Left lobe of liver (tissue), 2 donors: Measurements from ENCODE around the gene ACACA. TPM values are rescaled to one million over a fixed set of nuclear protein-coding genes. Genes with fewer than 3 reads are reported as not detected.
A peak's percentile ranks its signal among the peaks of the same experiment; 100 is the strongest.

Source experiments
- ATAC-seq: fragments of 200-7000 bp; cut with Tn5 transposase; one replicate; pipeline ENCODE4 v1.9.1; 2020; ENCODE audit warnings: mild to moderate bottlenecking, moderate library complexity
- DNase-seq: peaks from one replicate; pipeline ENCODE4 v3.0.0-alpha.2; 2020; ENCODE audit warnings: low spot score
- total RNA-seq: library from RNA; stranded (reverse); gene quantifications from one replicate; pipeline ENCODE4 v1.2.1, GENCODE V29; 2021
- donor health status: DM: no; HTN: no; CAD: no; lungs with moderate emphysema.
- donor health status: DM: no; HTN: yes; CAD: no.

The ACACA gene
- total RNA-seq, 1 donor from 2014 or later: 37.9 TPM

GRCh38 chr17:37109731-37110710, 296.6 kb downstream of the ACACA start:
- DNase-seq (no peak), ATAC-seq (no peak)

GRCh38 chr17:37109106-37109505, 297.5 kb downstream of the ACACA start:
- DNase-seq (no peak), ATAC-seq (no peak)

GRCh38 chr17:37107406-37108083, 299.1 kb downstream of the ACACA start:
- peak; percentile 99 for ATAC-seq

GRCh38 chr17:37106049-37106448, 300.6 kb downstream of the ACACA start:
- no peak for ATAC-seq
- DNase-seq: no peak

More at GRCh38 chr17:37107406-37108083, 299.1 kb downstream of the ACACA start:
- peak; percentile 92 for DNase-seq

GRCh38 chr17:37103231-37103630, 303.4 kb downstream of the ACACA start:
- ATAC-seq (no peak), DNase-seq (no peak)

- DNase-seq: no peak
- no peak for ATAC-seq
Measured at GRCh38 chr17:37101306-37101705, 305.3 kb downstream of the ACACA start.

- DNase-seq: no peak
Measured at GRCh38 chr17:37100231-37100630, 306.4 kb downstream of the ACACA start.

GRCh38 chr17:37098910-37099664, 307.5 kb downstream of the ACACA start:
- no peak for DNase-seq
- ATAC-seq: no peak

More at GRCh38 chr17:37100231-37100630, 306.4 kb downstream of the ACACA start:
- ATAC-seq: no peak

- DNase-seq (no peak), ATAC-seq (no peak)
Measured at GRCh38 chr17:37098152-37098551, 308.5 kb downstream of the ACACA start.

GRCh38 chr17:37097154-37097553, 309.5 kb downstream of the ACACA start:
- ATAC-seq (no peak), DNase-seq (no peak)

- no peak for DNase-seq
Measured at GRCh38 chr17:37096071-37096470, 310.6 kb downstream of the ACACA start.

GRCh38 chr17:37094391-37094790, 312.2 kb downstream of the ACACA start:
- DNase-seq (no peak), ATAC-seq (no peak)

More at GRCh38 chr17:37096071-37096470, 310.6 kb downstream of the ACACA start:
- ATAC-seq: peak; percentile 57

GRCh38 chr17:37092701-37093100, 313.9 kb downstream of the ACACA start:
- DNase-seq (no peak), ATAC-seq (no peak)

- DNase-seq (no peak), ATAC-seq (no peak)
Measured at GRCh38 chr17:37092071-37092470, 314.6 kb downstream of the ACACA start.

- DNase-seq (no peak), ATAC-seq (no peak)
Measured at GRCh38 chr17:37090941-37091340, 315.7 kb downstream of the ACACA start.

GRCh38 chr17:37089956-37090355, 316.7 kb downstream of the ACACA start:
- DNase-seq (no peak), ATAC-seq (no peak)

GRCh38 chr17:37088913-37089312, 317.7 kb downstream of the ACACA start:
- peak; percentile 23 for ATAC-seq
- DNase-seq: no peak

- DNase-seq: no peak
- ATAC-seq: no peak
Measured at GRCh38 chr17:37088459-37088858, 318.2 kb downstream of the ACACA start.

GRCh38 chr17:37087683-37088082, 319.0 kb downstream of the ACACA start:
- no peak for DNase-seq
- no peak for ATAC-seq

GRCh38 chr17:37086948-37087347, 319.7 kb downstream of the ACACA start:
- ATAC-seq (no peak), DNase-seq (no peak)

GRCh38 chr17:37086334-37086733, 320.3 kb downstream of the ACACA start:
- DNase-seq (no peak), ATAC-seq (no peak)
